ENCODE measurements around the gene ENO3. TPM values are rescaled to one million over a fixed set of nuclear protein-coding genes. Genes with fewer than 3 reads are reported as not detected.

Gene ENO3
- total RNA-seq, 1 donor = 2.6 TPM

DNA sequence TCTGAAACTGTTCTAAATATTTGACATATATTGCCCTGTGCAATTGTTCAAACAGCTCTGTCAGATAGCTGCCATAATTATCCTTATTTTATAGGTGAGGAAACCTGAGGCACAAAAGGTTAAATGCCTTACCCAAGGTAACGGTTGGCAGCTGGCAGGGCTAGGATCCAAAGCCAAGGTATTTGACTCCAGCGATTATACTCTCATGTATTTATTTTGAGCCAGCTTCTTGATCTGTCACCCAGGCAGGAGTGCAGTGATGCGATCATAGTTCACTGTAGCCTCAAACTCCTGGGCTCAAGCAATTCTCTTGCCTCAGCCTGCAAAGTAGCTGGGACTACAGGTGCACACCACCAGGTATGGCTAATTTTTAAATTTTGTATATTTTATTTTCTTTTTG is 7.2 kb downstream of the ENO3 start:
- DNase-seq (ENCODE audit: low read depth) = no peak
- H3K4me3 ChIP-seq (ENCODE audit: low read depth, low read length) = no peak overlapping the region
- TF ChIP-seq, protein P1, sequence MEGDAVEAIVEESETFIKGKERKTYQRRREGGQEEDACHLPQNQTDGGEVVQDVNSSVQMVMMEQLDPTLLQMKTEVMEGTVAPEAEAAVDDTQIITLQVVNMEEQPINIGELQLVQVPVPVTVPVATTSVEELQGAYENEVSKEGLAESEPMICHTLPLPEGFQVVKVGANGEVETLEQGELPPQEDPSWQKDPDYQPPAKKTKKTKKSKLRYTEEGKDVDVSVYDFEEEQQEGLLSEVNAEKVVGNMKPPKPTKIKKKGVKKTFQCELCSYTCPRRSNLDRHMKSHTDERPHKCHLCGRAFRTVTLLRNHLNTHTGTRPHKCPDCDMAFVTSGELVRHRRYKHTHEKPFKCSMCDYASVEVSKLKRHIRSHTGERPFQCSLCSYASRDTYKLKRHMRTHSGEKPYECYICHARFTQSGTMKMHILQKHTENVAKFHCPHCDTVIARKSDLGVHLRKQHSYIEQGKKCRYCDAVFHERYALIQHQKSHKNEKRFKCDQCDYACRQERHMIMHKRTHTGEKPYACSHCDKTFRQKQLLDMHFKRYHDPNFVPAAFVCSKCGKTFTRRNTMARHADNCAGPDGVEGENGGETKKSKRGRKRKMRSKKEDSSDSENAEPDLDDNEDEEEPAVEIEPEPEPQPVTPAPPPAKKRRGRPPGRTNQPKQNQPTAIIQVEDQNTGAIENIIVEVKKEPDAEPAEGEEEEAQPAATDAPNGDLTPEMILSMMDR (IDR thresholded peaks at IDR 0.05; ENCODE audit: insufficient read depth, low read depth, low read length) = no peak

DNA sequence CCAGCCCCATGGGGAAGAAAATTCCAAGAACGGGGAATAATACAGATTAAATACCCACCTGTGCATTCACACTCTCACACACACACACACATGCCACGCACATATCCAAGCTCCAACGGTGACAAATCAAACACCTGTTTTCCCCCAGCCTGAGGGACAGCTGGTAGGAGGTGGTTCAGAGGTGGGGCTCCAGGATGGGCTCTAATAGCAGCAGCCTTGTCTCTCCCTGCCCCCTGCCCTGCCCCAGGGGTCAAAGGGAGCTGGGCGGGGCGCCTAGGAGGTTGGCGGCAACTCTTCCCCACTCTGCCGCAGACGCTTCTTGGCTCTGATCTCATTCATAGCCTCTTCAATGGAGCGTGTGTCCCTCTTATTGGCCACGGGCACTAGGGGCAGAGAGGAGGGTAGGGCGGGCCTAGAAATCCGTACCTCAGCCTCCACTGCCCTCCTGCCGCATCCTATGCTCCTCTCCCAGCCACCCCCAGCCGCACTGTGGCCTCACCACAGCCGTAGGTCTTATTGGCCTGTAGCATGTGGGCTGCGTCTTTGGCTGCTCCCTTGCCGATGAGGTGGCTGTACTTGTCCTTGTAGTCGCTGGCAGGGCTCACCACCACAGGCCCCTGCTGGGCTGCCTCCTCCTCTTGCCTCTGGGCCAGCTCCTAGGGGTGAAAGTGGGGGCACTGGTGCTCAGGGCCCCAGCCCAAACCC is 8.5 kb downstream of the ENO3 start:
- no peak for DNase-seq (ENCODE audit: low read depth)
- TF ChIP-seq, protein P1 (IDR thresholded peaks at IDR 0.05; ENCODE audit: insufficient read depth, low read depth, low read length) = no peak
- no peak overlapping the region for H3K4me3 ChIP-seq (ENCODE audit: low read depth, low read length)

DNA sequence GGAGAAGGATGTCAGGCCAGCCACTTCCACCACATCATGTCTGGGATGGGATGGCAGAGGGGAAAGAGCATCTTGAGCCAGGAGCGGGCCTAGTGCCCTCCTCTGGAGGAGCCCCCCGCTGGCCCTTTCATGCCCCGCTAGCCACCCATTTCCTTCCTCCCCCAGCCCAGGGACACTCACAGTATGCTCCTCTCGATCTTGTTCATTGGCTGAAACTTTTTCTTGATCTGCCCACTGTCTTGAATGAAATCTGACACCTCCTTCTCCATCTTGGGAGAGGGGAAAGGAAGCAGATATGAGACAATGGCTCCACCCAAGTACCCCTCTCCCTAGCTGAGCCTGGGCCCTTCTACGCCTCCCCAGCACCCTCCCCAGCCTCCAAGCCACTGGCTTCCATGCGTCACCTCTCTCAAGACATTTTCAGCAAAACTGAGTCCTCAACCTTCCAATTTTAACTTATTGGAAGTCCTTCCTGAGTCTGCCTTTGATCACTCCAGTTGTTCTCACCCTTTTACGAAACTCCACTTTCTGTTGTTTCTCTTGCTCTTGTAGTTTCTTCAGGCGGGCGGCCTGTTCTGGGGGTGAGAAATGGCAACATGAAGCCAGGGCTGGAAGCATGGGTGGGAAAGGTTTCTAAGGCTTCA is 9.5 kb downstream of the ENO3 start:
- no peak overlapping the region for H3K4me3 ChIP-seq (ENCODE audit: low read depth, low read length)
- no peak for DNase-seq (ENCODE audit: low read depth)

DNA sequence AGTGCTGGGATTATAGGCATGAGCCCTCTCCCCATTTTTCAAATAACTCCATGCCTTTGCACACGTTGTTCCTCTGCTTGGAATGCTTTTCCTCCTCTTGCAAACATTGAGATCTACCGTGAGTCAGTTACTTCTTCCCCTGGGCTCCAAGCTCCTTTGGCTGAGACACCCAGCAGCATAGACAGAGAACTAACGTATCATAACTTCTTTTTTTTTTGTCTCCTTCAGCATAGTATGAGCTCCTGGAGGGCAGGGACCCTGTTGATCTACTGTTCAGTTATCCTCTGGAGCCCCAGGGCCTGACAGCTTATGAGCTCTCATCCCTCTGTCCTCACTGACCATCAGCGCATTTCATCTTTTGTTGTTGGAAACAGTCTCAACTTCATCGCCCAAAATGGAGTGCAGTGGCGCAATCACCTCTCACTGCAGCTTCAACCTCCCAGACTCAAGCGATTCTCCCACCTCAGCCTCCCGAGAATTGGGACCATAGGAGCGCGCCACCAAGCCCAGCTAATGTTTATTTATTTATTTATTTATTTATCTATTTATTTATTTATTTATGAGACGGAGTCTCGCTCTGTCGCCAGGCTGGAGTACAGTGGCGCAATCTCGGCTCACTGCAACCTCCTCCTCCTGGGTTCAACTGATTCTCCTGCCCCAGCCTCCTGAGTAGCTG is 14.5 kb downstream of the ENO3 start:
- TF ChIP-seq, protein P1 (IDR thresholded peaks at IDR 0.05; ENCODE audit: insufficient read depth, low read depth, low read length) = no peak
- DNase-seq (ENCODE audit: low read depth) = no peak
- no peak overlapping the region for H3K4me3 ChIP-seq (ENCODE audit: low read depth, low read length)

More for the DNA sequence above, 9.5 kb downstream of the ENO3 start:
- TF ChIP-seq, protein P1 (IDR thresholded peaks at IDR 0.05; ENCODE audit: insufficient read depth, low read depth, low read length) = no peak

DNA sequence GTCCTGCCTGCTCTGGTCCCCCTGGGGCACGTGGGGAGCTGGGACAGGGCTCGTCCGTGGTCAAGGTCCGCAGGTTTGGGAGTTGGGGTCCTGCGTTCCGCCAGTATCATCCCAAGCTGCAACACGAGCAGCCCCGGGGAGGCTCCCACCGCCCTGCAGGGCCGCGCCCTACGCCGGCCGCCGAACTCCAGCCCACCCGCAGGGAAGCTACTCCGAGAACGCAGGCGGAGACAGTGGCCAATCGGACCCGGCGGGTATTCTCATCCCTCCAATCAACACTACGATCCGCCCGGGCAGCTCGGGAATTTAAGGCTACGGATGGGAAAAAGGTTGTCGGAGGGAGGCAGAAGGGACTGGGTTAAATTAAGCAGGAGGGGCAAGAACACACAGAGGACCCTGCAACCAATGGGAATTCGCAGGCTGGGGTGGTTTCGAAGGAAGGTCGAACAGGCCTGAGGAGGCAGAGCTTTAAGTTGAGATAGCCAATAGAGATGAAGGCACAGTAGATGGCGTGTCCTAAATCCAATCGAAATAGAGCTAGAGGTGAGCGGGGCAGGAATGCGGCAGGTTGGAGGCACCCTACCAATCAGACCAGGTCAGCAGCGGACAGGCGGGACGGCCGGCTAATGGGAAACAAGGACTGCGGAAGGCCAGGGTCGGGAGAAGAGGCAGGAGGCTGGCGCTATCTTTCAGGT is 16.1 kb downstream of the ENO3 start:
- DNase-seq (ENCODE audit: low read depth) = peak; percentile 100
- H3K4me3 ChIP-seq (ENCODE audit: low read depth, low read length) = peak overlapping the region; percentile 94
- TF ChIP-seq, protein P1 (IDR thresholded peaks at IDR 0.05; ENCODE audit: insufficient read depth, low read depth, low read length) = no peak

DNA sequence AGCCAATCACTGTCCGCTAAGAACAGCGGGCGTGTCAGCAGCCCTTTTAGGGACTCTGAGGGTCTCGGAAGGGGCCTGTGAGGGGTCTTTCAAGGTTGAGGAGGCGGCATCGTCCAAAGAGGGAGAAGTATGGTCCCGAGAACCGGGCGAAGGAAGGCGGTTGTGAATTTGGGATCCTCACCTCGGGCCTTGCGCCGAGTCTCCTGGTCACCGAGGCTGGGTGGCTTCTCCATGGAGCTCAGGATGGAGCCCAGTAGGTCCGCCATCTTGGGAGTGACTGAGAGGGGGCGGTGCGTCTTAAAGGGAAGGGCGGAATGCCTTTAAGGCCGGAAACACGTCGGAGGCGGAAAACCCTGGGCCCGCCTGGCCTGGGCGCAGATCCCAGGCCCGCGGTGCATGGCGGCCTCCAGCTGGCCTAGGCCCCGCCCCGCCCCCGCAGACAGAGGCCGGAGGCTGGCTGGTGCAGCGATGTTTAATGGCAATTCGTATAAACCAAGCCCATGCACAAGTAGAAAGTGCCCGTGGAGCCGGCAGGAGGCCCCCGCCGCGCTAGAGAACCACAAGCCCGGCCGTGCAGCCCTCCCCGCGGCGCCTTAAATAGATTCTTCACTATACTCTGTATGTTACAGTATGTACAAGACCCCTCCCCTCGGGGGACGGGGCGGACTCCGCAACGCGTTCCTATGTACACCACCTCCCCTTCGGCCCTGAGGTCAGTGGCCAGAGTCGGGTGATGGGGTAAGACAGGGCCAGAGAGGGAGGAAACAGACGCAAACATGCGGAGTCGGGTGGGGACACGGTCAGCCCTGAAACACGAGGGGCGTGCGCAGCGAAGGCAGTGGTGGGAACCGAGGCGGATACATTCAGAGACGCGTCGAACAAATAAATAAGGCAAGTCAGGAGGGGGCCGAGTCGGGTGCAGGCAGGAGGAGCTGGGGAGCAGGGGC is 16.9 kb downstream of the ENO3 start, which contains the start of gene SPAG7:
SPAG7 (minus strand) TSS at position 279 of the 947 bp plus-strand sequence; CDS start at position 266, 13 bp downstream.
- peak; percentile 99 for DNase-seq (ENCODE audit: low read depth)
- TF ChIP-seq, protein P1 (IDR thresholded peaks at IDR 0.05; ENCODE audit: insufficient read depth, low read depth, low read length) = no peak
- H3K4me3 ChIP-seq (ENCODE audit: low read depth, low read length) = peak within 1 kb of the TSS; percentile 94

Data from fibroblast of villous mesenchyme (primary cell).